DOHH2 (cell line): ENCODE measurements around the gene P3R3URF.

Experiments
- EZH2phosphoT487 ChIP-seq: fragments of 200-600 bp; sonication (generic); IDR thresholded peaks from 2 replicates; pipeline ENCODE4 v1.6.1; 2017; ENCODE audit warnings: borderline replicate concordance, mild to moderate bottlenecking, antibody characterized with exemption, low read length, moderate library complexity, mixed read lengths
- TF ChIP-seq, protein P1 (sequence below): fragments of 200-600 bp; sonication (generic); IDR thresholded peaks from one replicate; pipeline ENCODE4 v1.5.1; 2014; ENCODE audit warnings: antibody characterized with exemption, mild to moderate bottlenecking, low read depth, low read length; ENCODE audit not compliant: poor library complexity, severe bottlenecking

DNA sequence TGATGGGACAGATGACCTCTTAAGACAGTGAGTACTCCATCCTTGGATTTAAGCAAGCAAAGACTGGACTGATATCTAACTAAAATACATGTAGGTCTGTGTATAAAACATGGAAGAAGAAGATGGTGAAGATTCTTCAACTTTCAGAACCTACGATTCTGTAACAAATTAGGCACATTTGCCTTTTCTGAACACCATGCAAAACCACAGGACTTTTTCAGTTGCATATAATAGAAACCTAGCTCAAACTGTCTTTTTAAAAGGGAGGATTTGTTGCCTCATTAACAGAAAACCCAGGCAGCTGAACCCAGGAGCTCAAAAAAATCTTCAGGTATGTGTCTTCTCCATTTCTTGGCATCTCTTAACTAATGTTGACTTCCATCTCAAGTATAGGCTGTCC lies 16.1 kb downstream of the P3R3URF start:
- TF ChIP-seq, protein P1, sequence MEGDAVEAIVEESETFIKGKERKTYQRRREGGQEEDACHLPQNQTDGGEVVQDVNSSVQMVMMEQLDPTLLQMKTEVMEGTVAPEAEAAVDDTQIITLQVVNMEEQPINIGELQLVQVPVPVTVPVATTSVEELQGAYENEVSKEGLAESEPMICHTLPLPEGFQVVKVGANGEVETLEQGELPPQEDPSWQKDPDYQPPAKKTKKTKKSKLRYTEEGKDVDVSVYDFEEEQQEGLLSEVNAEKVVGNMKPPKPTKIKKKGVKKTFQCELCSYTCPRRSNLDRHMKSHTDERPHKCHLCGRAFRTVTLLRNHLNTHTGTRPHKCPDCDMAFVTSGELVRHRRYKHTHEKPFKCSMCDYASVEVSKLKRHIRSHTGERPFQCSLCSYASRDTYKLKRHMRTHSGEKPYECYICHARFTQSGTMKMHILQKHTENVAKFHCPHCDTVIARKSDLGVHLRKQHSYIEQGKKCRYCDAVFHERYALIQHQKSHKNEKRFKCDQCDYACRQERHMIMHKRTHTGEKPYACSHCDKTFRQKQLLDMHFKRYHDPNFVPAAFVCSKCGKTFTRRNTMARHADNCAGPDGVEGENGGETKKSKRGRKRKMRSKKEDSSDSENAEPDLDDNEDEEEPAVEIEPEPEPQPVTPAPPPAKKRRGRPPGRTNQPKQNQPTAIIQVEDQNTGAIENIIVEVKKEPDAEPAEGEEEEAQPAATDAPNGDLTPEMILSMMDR, result no peak
- TF ChIP-seq EZH2phosphoT487, result no peak
